Neural cell (in vitro differentiated cells): ENCODE results near the gene SLC18A3. TPM values are rescaled to one million over a fixed set of nuclear protein-coding genes. Genes with fewer than 3 reads are reported as not detected.

Source experiments
- H2AFZ ChIP-seq: fragments of 200-600, 300-800 bp; sonication (generic), shearing (Covaris generic); 2 replicates; pipeline ENCODE4 v1.6.0; 2014; ENCODE audit warnings: low read depth, mild to moderate bottlenecking, antibody characterized with exemption, low read length, moderate library complexity
- H3F3A ChIP-seq: fragments of 200-600 bp; shearing (Covaris generic); 2 replicates; pipeline ENCODE4 v1.6.1; 2016; ENCODE audit warnings: mild to moderate bottlenecking, moderate library complexity, mixed read lengths, antibody characterized with exemption, low read length; ENCODE audit not compliant: insufficient read depth, poor library complexity, severe bottlenecking
- H3K27ac ChIP-seq: fragments of 200-600, 300-800 bp; sonication (generic), shearing (Covaris generic); 2 replicates; pipeline ENCODE4 v1.5.1; 2014; ENCODE audit warnings: mild to moderate bottlenecking, low read length, moderate library complexity
- H3K27me3 ChIP-seq: fragments of 300-800, 200-600 bp; sonication (generic), shearing (Covaris generic); 2 replicates; pipeline ENCODE4 v1.6.0; 2014; ENCODE audit warnings: mild to moderate bottlenecking, low read depth, low read length, moderate library complexity; ENCODE audit not compliant: insufficient read depth
- H3K36me3 ChIP-seq: fragments of 300-800, 200-600 bp; sonication (generic), shearing (Covaris generic); 2 replicates; pipeline ENCODE4 v1.5.1; 2014; ENCODE audit warnings: mild to moderate bottlenecking, antibody characterized with exemption, low read length, moderate library complexity; ENCODE audit not compliant: insufficient read depth
- H3K4me2 ChIP-seq: fragments of 300-800, 200-600 bp; sonication (generic), shearing (Covaris generic); 2 replicates; pipeline ENCODE4 v1.6.0; 2014; ENCODE audit warnings: mild to moderate bottlenecking, low read length
- H3K4me3 ChIP-seq: fragments of 300-800, 200-600 bp; sonication (generic), shearing (Covaris generic); 2 replicates; pipeline ENCODE4 v1.5.1; 2014; ENCODE audit warnings: mild to moderate bottlenecking, low read length, moderate library complexity
- H3K79me2 ChIP-seq: fragments of 200-600 bp; shearing (Covaris generic); replicated peaks from 2 replicates; pipeline ENCODE4 v1.6.0; 2014; ENCODE audit warnings: mild to moderate bottlenecking, low read length, moderate library complexity; ENCODE audit not compliant: insufficient read depth
- H3K9ac ChIP-seq: fragments of 300-800, 200-600 bp; sonication (generic), shearing (Covaris generic); 2 replicates; pipeline ENCODE4 v1.6.1; 2016; ENCODE audit warnings: mild to moderate bottlenecking, low read length, mixed read lengths
- H3K9me2 ChIP-seq: fragments of 200-600 bp; shearing (Covaris generic); 2 replicates; pipeline ENCODE4 v1.6.1; 2016; ENCODE audit warnings: mild to moderate bottlenecking, low read length, mixed read lengths; ENCODE audit not compliant: insufficient read depth
- H3K9me3 ChIP-seq: fragments of 200-600, 300-800 bp; sonication (generic), shearing (Covaris generic); 2 replicates; pipeline ENCODE4 v1.6.1; 2016; ENCODE audit warnings: mild to moderate bottlenecking, mixed run types, low read length, moderate library complexity, mixed read lengths
- H4K20me1 ChIP-seq: fragments of 200-600 bp; shearing (Covaris generic); 2 replicates; pipeline ENCODE4 v1.6.1; 2016; ENCODE audit warnings: mild to moderate bottlenecking, mixed run types; ENCODE audit not compliant: insufficient read depth
- CTCF ChIP-seq: fragments of 450-650 bp; IDR thresholded peaks from 2 replicates; pipeline ENCODE4 v1.5.1; 2014; ENCODE audit warnings: antibody characterized with exemption, mild to moderate bottlenecking, moderate library complexity; ENCODE audit not compliant: poor library complexity, severe bottlenecking
- EP300 ChIP-seq: fragments of 450-650 bp; conservative IDR thresholded peaks from 2 replicates; pipeline ENCODE4 v1.6.1; 2014; ENCODE audit warnings: antibody characterized with exemption, mild to moderate bottlenecking, moderate library complexity; ENCODE audit not compliant: poor library complexity, severe bottlenecking
- EZH2 ChIP-seq: fragments of 200-600, 300-800 bp; shearing (Covaris generic), sonication (generic); IDR thresholded peaks from 2 replicates; pipeline ENCODE4 v1.6.1; 2014; ENCODE audit warnings: antibody characterized with exemption, low read length, borderline replicate concordance, mild to moderate bottlenecking; ENCODE audit not compliant: insufficient read depth, poor library complexity, severe bottlenecking
- MXI1 ChIP-seq: fragments of 450-650 bp; conservative IDR thresholded peaks from 2 replicates; pipeline ENCODE4 v1.6.1; 2014; ENCODE audit warnings: antibody characterized with exemption, mild to moderate bottlenecking; ENCODE audit not compliant: poor library complexity, severe bottlenecking
- POLR2AphosphoS5 ChIP-seq: IDR thresholded peaks from 2 replicates; pipeline ENCODE4 v1.6.1; 2012
- RAD21 ChIP-seq: fragments of 450-650 bp; conservative IDR thresholded peaks from 2 replicates; pipeline ENCODE4 v1.6.1; 2014; ENCODE audit warnings: antibody characterized with exemption, mild to moderate bottlenecking, moderate library complexity
- REST ChIP-seq: IDR thresholded peaks from 2 replicates; pipeline ENCODE4 v1.6.1; 2012; ENCODE audit warnings: borderline replicate concordance
- SMC3 ChIP-seq: fragments of 450-650 bp; conservative IDR thresholded peaks from 2 replicates; pipeline ENCODE4 v1.6.1; 2014; ENCODE audit warnings: antibody characterized with exemption, mild to moderate bottlenecking, moderate library complexity; ENCODE audit not compliant: poor library complexity
- TAF1 ChIP-seq: IDR thresholded peaks from 2 replicates; pipeline ENCODE4 v1.6.1; 2012; ENCODE audit warnings: low read depth
- polyA plus RNA-seq: library from polyadenylated mRNA; depleted of rRNA; stranded (reverse); fragments of >200 nt; gene quantifications from 2 replicates; pipeline ENCODE4 v1.2.3, GENCODE V29; 2014

SLC18A3 gene
- polyA plus RNA-seq, 1 donor from 2014 or later = not detected

- H2AFZ ChIP-seq = no peak overlapping the region
- no peaks in the 10 kb centered on the region for H4K20me1 ChIP-seq
- H3K4me2 ChIP-seq = no peak overlapping the region
- H3K27me3 ChIP-seq = no peaks in the 10 kb centered on the region
- H3K36me3 ChIP-seq = no peaks in the 10 kb centered on the region
- TF ChIP-seq EZH2 = no peak
- TF ChIP-seq RAD21 = no peak
- TF ChIP-seq TAF1 = no peak
- no peak for TF ChIP-seq SMC3
- no peak for TF ChIP-seq REST
- no peak for TF ChIP-seq EP300
- no peak for TF ChIP-seq MXI1
- no peak for TF ChIP-seq CTCF
- no peak for TF ChIP-seq POLR2AphosphoS5
- no peaks in the 10 kb centered on the region for H3K9me2 ChIP-seq
- no peak overlapping the region for H3K9ac ChIP-seq
- H3K4me3 ChIP-seq = no peak overlapping the region
- H3K79me2 ChIP-seq = no peaks in the 10 kb centered on the region
- H3K9me3 ChIP-seq = no peaks in the 10 kb centered on the region
- H3K27ac ChIP-seq = no peak overlapping the region
- no peaks in the 10 kb centered on the region for H3F3A ChIP-seq
Observed at GRCh38 chr10:49628599-49628998, 18.5 kb downstream of the SLC18A3 start.

GRCh38 chr10:49629431-49629881 lies 19.3 kb downstream of the SLC18A3 start:
- H3F3A ChIP-seq = no peaks in the 10 kb centered on the region
- no peaks in the 10 kb centered on the region for H3K27me3 ChIP-seq
- H3K9me3 ChIP-seq = no peaks in the 10 kb centered on the region
- no peaks in the 10 kb centered on the region for H3K36me3 ChIP-seq
- no peaks in the 10 kb centered on the region for H3K79me2 ChIP-seq
- no peak overlapping the region for H3K4me2 ChIP-seq
- H3K9me2 ChIP-seq = no peaks in the 10 kb centered on the region
- no peak overlapping the region for H3K9ac ChIP-seq
- H3K4me3 ChIP-seq = no peak overlapping the region
- no peak overlapping the region for H3K27ac ChIP-seq
- no peaks in the 10 kb centered on the region for H4K20me1 ChIP-seq
- TF ChIP-seq RAD21 (no peak), SMC3 (no peak), EP300 (no peak), REST (no peak), CTCF (no peak), POLR2AphosphoS5 (no peak), TAF1 (no peak), MXI1 (no peak), EZH2 (no peak)
- no peak overlapping the region for H2AFZ ChIP-seq
